Fibroblast of mammary gland (primary cell): Measurements from ENCODE around the gene PSTK.

Experiments
- DNase-seq: peaks from one replicate; pipeline ENCODE4 v3.0.0-alpha.2; 2010; ENCODE audit warnings: low read depth
- H3K4me3 ChIP-seq: 2 replicates; pipeline ENCODE4 v1.5.1; 2011; ENCODE audit warnings: low read depth, mild to moderate bottlenecking, low read length, moderate library complexity; ENCODE audit not compliant: control insufficient read depth
- CTCF ChIP-seq: conservative IDR thresholded peaks from 2 replicates; pipeline ENCODE4 v1.5.1; 2011; ENCODE audit warnings: low read depth, low read length, inconsistent platforms; ENCODE audit not compliant: control insufficient read depth, insufficient read depth

PSTK gene

GRCh38 chr10:122980209-122981065 lies at the start of gene PSTK:
Gene PSTK (plus strand): TSS chr10:122980401. CDS start chr10:122980480, 79 bp downstream.
- peak within 1 kb of the TSS; percentile 76 for H3K4me3 ChIP-seq
- DNase-seq, result peak; percentile 91
- peak; percentile 82 for TF ChIP-seq CTCF

- no peak for TF ChIP-seq CTCF
- DNase-seq, result no peak
- no peak overlapping the region for H3K4me3 ChIP-seq
Measured at GRCh38 chr10:122931088-122931906, 48.9 kb upstream of the PSTK start.

- H3K4me3 ChIP-seq, result no peak overlapping the region
- TF ChIP-seq CTCF, result no peak
- DNase-seq, result no peak
Measured at GRCh38 chr10:122939133-122939855, 40.9 kb upstream of the PSTK start.

- no peak overlapping the region for H3K4me3 ChIP-seq
- peak; percentile 56 for DNase-seq
- TF ChIP-seq CTCF, result no peak
Measured at GRCh38 chr10:122939856-122940543, 40.2 kb upstream of the PSTK start.

- TF ChIP-seq CTCF, result no peak
- DNase-seq, result no peak
- H3K4me3 ChIP-seq, result no peak overlapping the region
Measured at GRCh38 chr10:122949296-122949695, 30.9 kb upstream of the PSTK start.
